Activated naive CD4-positive, alpha-beta T cell treated with anti-CD3 and anti-CD28 coated beads for 36 hours (primary cell): Measurements from ENCODE around the gene MICU1. TPM values are rescaled to one million over a fixed set of nuclear protein-coding genes. Genes with fewer than 3 reads are reported as not detected.
"Not testable (repeated sequence)": the region's sequence is repeated elsewhere in the genome, so short reads cannot be mapped to it uniquely, and the experiment has no call there.

Experiments used
- CTCF ChIA-PET: fragments of 350-600 bp; sonication (Branson Sonifier 250); formaldehyde crosslinking; loops from one replicate; lab custom pipeline; 2021; ENCODE audit warnings: antibody characterized with exemption; lab: Charles Lee
- DNase-seq: peaks from one replicate; pipeline ENCODE4 v3.0.0-alpha.2; 2020
- H3K27ac Mint-ChIP-seq: one replicate; pipeline ENCODE4 v1.8.0; 2021; ENCODE audit warnings: mild to moderate bottlenecking, mixed read lengths
- H3K27me3 Mint-ChIP-seq: one replicate; pipeline ENCODE4 v1.8.0; 2021; ENCODE audit warnings: low read depth, mixed read lengths
- H3K36me3 Mint-ChIP-seq: one replicate; pipeline ENCODE4 v1.8.0; 2021; ENCODE audit warnings: low read depth, mixed read lengths
- H3K4me1 Mint-ChIP-seq: one replicate; pipeline ENCODE4 v1.8.0; 2021; ENCODE audit warnings: low read depth, mixed read lengths
- H3K4me3 Mint-ChIP-seq: one replicate; pipeline ENCODE4 v1.8.0; 2021; ENCODE audit warnings: mild to moderate bottlenecking, moderate library complexity, mixed read lengths
- H3K9me3 Mint-ChIP-seq: one replicate; pipeline ENCODE4 v1.8.0; 2021; ENCODE audit warnings: mixed read lengths
- intact Hi-C: fragments of 100-400 bp; cut with micrococcal nuclease; formaldehyde crosslinking; loops from one replicate; pipeline ENCODE4 v1.15.1; 2023
- total RNA-seq, 2 experiments: library from RNA; stranded (reverse); gene quantifications; one replicate each; pipeline ENCODE4 v1.2.3, GENCODE V29; 2021

MICU1 gene
- total RNA-seq, 2 experiments from 2014 or later: 40.0 to 41.9 TPM

DNA sequence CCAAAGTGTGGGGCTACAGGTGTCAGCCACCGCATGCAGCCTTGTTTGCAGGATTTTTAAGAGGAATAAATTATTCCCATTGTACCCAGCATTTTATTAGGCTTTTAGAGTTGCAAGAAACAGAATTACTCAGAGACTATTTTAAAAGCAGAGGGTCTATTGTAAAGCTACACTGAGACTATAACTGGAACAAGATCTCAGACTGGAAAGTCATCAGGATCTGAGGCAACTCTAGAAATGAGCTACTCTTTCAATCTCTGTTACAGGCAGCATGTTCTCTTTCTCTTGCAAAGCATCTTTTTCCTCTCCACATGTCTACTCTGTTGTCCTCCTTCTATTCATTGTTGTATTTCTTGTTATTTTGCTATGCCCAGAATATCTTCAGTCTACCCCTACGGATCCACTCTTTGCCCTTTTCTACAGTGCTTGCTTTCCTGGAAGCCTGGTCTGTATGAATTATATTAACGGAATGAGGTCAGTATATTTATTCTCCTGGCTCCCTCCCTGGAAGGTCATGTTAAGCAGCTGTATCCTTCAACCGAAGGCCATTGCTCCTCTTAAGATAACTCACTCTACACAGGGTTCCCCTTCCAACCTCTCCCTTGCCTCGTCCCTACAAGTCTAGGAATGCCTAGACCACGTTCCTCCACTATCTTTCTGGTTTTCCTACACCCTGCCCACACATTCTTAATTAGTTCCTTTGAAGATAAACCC is 27.7 kb upstream of the MICU1 start:
- no peaks in the 10 kb centered on the region for H3K27me3 Mint-ChIP-seq
- no peak for DNase-seq
- no peaks in the 10 kb centered on the region for H3K36me3 Mint-ChIP-seq
- no peak overlapping the region for H3K27ac Mint-ChIP-seq
- no peak overlapping the region for H3K4me3 Mint-ChIP-seq
- H3K4me1 Mint-ChIP-seq: no peaks in the 10 kb centered on the region
- CTCF ChIA-PET: no interaction called here
- intact Hi-C loops: no loop called here
- H3K9me3 Mint-ChIP-seq: no peaks in the 10 kb centered on the region

DNA sequence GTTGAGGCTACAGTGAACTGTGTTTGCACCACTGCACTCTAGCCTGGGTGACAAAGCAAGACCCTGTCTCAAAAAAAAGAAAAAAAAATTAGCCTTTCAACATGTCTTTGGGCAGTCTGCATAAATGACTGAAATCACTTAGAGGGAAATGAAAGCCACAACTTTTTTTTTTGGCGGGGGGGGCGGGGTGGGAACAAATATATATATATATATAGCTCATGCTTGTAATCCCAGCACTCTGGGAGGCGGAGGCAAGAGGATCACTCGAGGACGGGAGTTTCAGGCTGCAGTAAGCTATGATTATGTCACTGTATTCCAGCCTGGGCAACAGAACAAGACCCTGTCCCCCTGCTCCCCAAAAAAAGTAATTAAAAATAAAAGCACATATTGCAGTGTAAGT is 23.4 kb upstream of the MICU1 start:
- CTCF ChIA-PET: interaction anchor here (1.2 kb wide), 1 partner anchor 285 kb away, joined by 3 read pairs; no protein-coding TSS in a partner anchor
- H3K27ac Mint-ChIP-seq: no peak overlapping the region

DNA sequence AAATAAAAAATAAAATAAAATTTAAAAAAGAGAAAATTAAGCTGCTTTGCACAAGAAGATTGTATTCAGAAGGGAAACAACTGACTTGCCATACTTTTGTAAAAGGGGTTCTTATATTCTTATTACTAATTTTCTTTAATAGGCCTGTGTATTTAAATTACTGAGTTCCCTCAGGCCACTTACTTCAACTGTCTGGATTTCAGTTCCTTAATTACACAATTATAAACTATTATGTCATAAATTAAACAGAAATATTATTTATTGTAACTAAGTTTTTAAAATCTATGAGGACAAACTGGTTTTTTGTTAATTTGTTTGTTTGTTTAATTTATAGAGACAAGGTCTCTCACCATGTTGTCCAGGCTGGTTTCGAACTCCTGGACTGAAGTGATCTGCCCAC is 22.4 kb upstream of the MICU1 start:
- no peak overlapping the region for H3K4me3 Mint-ChIP-seq
- no peaks in the 10 kb centered on the region for H3K36me3 Mint-ChIP-seq
- peaks cover 5% of the 10 kb centered on the region for H3K27me3 Mint-ChIP-seq
- H3K9me3 Mint-ChIP-seq: no peaks in the 10 kb centered on the region
- no peak overlapping the region for H3K27ac Mint-ChIP-seq
- no peaks in the 10 kb centered on the region for H3K4me1 Mint-ChIP-seq
- DNase-seq: no peak
- intact Hi-C loops: no loop called here
- CTCF ChIA-PET: interaction anchor here (0.7 kb wide), 1 partner anchor 316 kb away, joined by 4 read pairs; no protein-coding TSS in a partner anchor

More for the DNA sequence above, 23.4 kb upstream of the MICU1 start:
- no peak for DNase-seq
- Mint-ChIP-seq H3K4me1 (no peaks in the 10 kb centered on the region), H3K4me3 (no peak overlapping the region), H3K36me3 (no peaks in the 10 kb centered on the region), H3K27me3 (peaks cover 5% of the 10 kb centered on the region), H3K9me3 (no peaks in the 10 kb centered on the region)
- intact Hi-C loops: no loop called here

- H3K9me3 Mint-ChIP-seq, H3K27ac Mint-ChIP-seq, H3K36me3 Mint-ChIP-seq, H3K4me3 Mint-ChIP-seq, H3K27me3 Mint-ChIP-seq, DNase-seq, intact Hi-C loops, H3K4me1 Mint-ChIP-seq: not testable (repeated sequence)
- CTCF ChIA-PET: interaction anchor here (0.6 kb wide), 1 partner anchor 255 kb away, joined by 4 read pairs; no protein-coding TSS in a partner anchor
Observed at GRCh38 chr10:72646971-72647370, 21.1 kb upstream of the MICU1 start.

GRCh38 chr10:72645263-72645858 is 19.5 kb upstream of the MICU1 start:
- DNase-seq: no peak
- CTCF ChIA-PET: interaction anchor here (0.6 kb wide), 1 partner anchor 12 kb away, joined by 4 read pairs; no protein-coding TSS in a partner anchor
- no peaks in the 10 kb centered on the region for H3K36me3 Mint-ChIP-seq
- intact Hi-C loops: no loop called here
- no peak overlapping the region for H3K27ac Mint-ChIP-seq
- no peak overlapping the region for H3K4me3 Mint-ChIP-seq
- peaks cover 5% of the 10 kb centered on the region for H3K27me3 Mint-ChIP-seq
- H3K4me1 Mint-ChIP-seq: no peaks in the 10 kb centered on the region
- no peaks in the 10 kb centered on the region for H3K9me3 Mint-ChIP-seq

- Mint-ChIP-seq H3K4me1 (peaks cover 3% of the 10 kb centered on the region), H3K27me3 (peaks cover 5% of the 10 kb centered on the region), H3K4me3 (no peak overlapping the region), H3K27ac (no peak overlapping the region), H3K36me3 (no peaks in the 10 kb centered on the region), H3K9me3 (no peaks in the 10 kb centered on the region)
- intact Hi-C loops: no loop called here
- CTCF ChIA-PET: no interaction called here
- no peak for DNase-seq
Observed at GRCh38 chr10:72642318-72642717, 16.4 kb upstream of the MICU1 start.

- DNase-seq: no peak
- CTCF ChIA-PET: no interaction called here
- intact Hi-C loops: no loop called here
Observed at GRCh38 chr10:72639441-72639873, 13.6 kb upstream of the MICU1 start.

DNA sequence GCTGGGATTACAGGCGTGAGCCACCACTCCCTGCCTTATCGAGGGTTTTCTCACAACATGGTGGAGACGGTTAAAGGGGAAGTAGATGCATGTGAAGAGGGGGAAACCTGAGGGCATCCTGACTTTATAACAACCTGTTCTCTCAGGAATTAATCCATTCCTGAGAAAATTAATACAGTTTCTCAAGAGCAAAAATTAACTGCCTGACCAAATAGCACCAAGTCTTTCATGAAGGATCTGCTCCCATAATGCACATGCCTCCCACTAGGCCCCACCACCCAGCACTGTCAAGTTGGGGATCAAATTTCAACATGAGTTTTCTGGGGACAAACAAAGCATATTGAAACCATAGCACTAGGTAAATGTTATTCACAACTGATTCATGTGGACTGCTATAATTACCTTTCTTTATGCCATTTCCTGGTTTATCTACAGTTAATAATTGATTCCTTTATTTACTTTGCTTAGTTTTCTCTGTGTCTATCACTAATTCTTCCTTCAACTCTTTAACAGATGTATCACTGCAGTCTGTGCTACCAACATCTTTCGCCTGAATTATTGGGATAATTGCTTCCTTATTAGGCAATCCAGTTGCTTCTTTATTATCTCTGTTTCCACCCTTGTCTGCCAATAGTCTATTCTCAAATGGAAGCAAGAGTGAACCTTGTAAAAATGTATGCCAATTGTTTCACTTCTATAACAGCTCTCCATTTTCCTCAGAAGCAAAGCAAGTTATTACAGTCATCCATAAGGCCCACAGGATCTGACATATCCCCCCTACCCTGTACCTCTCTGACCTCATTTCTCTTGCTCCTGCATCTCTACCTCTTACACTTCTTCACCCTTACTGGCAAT is 12.9 kb upstream of the MICU1 start:
- Mint-ChIP-seq H3K9me3 (no peaks in the 10 kb centered on the region), H3K36me3 (no peaks in the 10 kb centered on the region), H3K4me1 (peaks cover 4% of the 10 kb centered on the region), H3K4me3 (no peak overlapping the region), H3K27ac (no peak overlapping the region), H3K27me3 (no peaks in the 10 kb centered on the region)
- DNase-seq: no peak
- intact Hi-C loops: no loop called here
- CTCF ChIA-PET: no interaction called here

More at GRCh38 chr10:72639441-72639873, 13.6 kb upstream of the MICU1 start:
- no peaks in the 10 kb centered on the region for H3K27me3 Mint-ChIP-seq
- no peaks in the 10 kb centered on the region for H3K36me3 Mint-ChIP-seq
- H3K4me3 Mint-ChIP-seq: no peak overlapping the region
- H3K4me1 Mint-ChIP-seq: peaks cover 4% of the 10 kb centered on the region
- no peaks in the 10 kb centered on the region for H3K9me3 Mint-ChIP-seq
- H3K27ac Mint-ChIP-seq: no peak overlapping the region

GRCh38 chr10:72637398-72637857 is 11.5 kb upstream of the MICU1 start:
- Mint-ChIP-seq H3K27ac (no peak overlapping the region), H3K27me3 (no peaks in the 10 kb centered on the region), H3K4me3 (no peak overlapping the region), H3K36me3 (no peaks in the 10 kb centered on the region), H3K4me1 (peaks cover 4% of the 10 kb centered on the region), H3K9me3 (no peaks in the 10 kb centered on the region)
- intact Hi-C loops: no loop called here
- CTCF ChIA-PET: no interaction called here
- peak; percentile 57 for DNase-seq

- CTCF ChIA-PET: no interaction called here
- Mint-ChIP-seq H3K4me1 (peaks cover 5% of the 10 kb centered on the region), H3K36me3 (no peaks in the 10 kb centered on the region), H3K4me3 (no peak overlapping the region), H3K27me3 (no peaks in the 10 kb centered on the region), H3K9me3 (no peaks in the 10 kb centered on the region), H3K27ac (no peak overlapping the region)
- DNase-seq: no peak
- intact Hi-C loops: no loop called here
Observed at GRCh38 chr10:72630144-72630543, 4.3 kb upstream of the MICU1 start.

- H3K27me3 Mint-ChIP-seq: no peaks in the 10 kb centered on the region
- peaks cover 16% of the 10 kb centered on the region for H3K4me1 Mint-ChIP-seq
- H3K9me3 Mint-ChIP-seq: no peaks in the 10 kb centered on the region
- H3K36me3 Mint-ChIP-seq: no peaks in the 10 kb centered on the region
- CTCF ChIA-PET: no interaction called here
- DNase-seq: no peak
- peak overlapping the region; percentile 73 for H3K27ac Mint-ChIP-seq
- peak overlapping the region; percentile 97 for H3K4me3 Mint-ChIP-seq
- intact Hi-C loops: loop anchor here (1.0 to 5.0 kb wide), 7 partner anchors 10 to 786 kb away; partner anchors contain the start of genes ANXA7, MCU and P4HA1
Observed at GRCh38 chr10:72626444-72626754, 520 bp upstream of the MICU1 start.

GRCh38 chr10:72625276-72625607 is 637 bp downstream of the MICU1 start:
- Mint-ChIP-seq H3K4me1 (peaks cover 16% of the 10 kb centered on the region), H3K27ac (peak overlapping the region; percentile 53), H3K9me3 (no peaks in the 10 kb centered on the region), H3K4me3 (peak overlapping the region; percentile 97), H3K36me3 (no peaks in the 10 kb centered on the region), H3K27me3 (no peaks in the 10 kb centered on the region)
- intact Hi-C loops: loop anchor here (5.0 kb wide), 1 partner anchor 787 kb away; the partner anchor contains the start of gene ANXA7
- CTCF ChIA-PET: interaction anchor here (1.2 kb wide), 1 partner anchor 14 kb away, joined by 4 read pairs; no protein-coding TSS in a partner anchor
- DNase-seq: no peak
